ENCODE results near the gene ARID5B. TPM values are rescaled to one million over a fixed set of nuclear protein-coding genes. Genes with fewer than 3 reads are reported as not detected.

ARID5B gene
- total RNA-seq, 2 donors from 2014 or later = 60.7 to 80.4 TPM

DNA sequence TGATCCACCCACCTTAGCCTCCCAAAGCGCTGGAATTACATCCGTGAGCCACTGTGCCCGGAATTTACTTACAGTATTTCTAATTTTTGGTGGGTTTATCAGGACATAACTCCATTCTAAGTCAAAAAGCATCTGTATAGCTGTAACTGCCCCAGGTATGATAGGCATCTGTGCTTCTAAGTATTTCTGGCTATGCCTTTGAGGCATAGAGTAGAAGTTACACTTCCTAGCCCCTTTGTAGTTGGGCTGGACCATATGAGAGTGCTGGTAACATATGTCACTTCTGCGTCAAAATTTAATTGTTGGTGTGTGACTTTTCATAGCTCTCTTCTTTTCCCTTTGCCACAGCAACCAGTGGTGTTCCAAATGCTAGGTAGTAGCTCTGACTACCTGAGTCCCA, 213.8 kb downstream of the ARID5B start:
- Histone ChIP-seq H3K9me3 (no peaks in the 10 kb centered on the region), H3K27ac (no peak overlapping the region), H3K4me3 (no peak overlapping the region), H3K36me3 (no peaks in the 10 kb centered on the region), H3K4me1 (ENCODE audit: control insufficient read depth in 1 of 2, low read depth in 2 of 2) (no peaks in the 10 kb centered on the region), H3K27me3 (replicated peaks; ENCODE audit: insufficient read depth) (no peaks in the 10 kb centered on the region)
- ATAC-seq (ENCODE audit: insufficient number of reproducible peaks, low FRiP score, low read depth) (no peak), DNase-seq (ENCODE audit: low spot score) (no peak)
- TF ChIP-seq, protein P1, sequence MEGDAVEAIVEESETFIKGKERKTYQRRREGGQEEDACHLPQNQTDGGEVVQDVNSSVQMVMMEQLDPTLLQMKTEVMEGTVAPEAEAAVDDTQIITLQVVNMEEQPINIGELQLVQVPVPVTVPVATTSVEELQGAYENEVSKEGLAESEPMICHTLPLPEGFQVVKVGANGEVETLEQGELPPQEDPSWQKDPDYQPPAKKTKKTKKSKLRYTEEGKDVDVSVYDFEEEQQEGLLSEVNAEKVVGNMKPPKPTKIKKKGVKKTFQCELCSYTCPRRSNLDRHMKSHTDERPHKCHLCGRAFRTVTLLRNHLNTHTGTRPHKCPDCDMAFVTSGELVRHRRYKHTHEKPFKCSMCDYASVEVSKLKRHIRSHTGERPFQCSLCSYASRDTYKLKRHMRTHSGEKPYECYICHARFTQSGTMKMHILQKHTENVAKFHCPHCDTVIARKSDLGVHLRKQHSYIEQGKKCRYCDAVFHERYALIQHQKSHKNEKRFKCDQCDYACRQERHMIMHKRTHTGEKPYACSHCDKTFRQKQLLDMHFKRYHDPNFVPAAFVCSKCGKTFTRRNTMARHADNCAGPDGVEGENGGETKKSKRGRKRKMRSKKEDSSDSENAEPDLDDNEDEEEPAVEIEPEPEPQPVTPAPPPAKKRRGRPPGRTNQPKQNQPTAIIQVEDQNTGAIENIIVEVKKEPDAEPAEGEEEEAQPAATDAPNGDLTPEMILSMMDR (IDR thresholded peaks at IDR 0.05) = no peak

DNA sequence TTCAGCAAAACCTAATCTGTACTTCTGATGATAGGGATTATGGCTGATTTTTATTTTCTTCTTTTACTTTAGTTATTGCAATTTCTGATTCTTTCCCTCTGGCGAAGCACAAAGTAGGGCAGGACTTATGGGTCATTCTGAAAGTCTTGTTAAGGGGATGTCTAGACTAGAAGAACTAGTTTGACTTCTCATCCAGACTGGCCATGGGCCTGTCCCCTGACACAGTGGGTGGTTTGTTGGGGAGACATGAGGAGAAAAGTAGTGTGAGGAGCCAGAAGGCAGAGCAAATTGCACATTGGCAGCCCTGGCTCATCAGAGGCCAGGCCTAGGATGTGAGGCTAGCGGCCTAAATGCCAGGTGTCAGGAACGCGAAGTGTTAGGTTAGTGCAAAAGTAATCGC, 214.3 kb downstream of the ARID5B start:
- ATAC-seq (ENCODE audit: insufficient number of reproducible peaks, low FRiP score, low read depth) = no peak
- H3K9me3 ChIP-seq = no peaks in the 10 kb centered on the region
- H3K4me1 ChIP-seq (ENCODE audit: control insufficient read depth in 1 of 2, low read depth in 2 of 2) = no peaks in the 10 kb centered on the region
- TF ChIP-seq, protein P1 (IDR thresholded peaks at IDR 0.05) = no peak
- no peak for DNase-seq (ENCODE audit: low spot score)
- no peak overlapping the region for H3K4me3 ChIP-seq
- H3K27ac ChIP-seq = no peak overlapping the region
- no peaks in the 10 kb centered on the region for H3K27me3 ChIP-seq (replicated peaks; ENCODE audit: insufficient read depth)
- H3K36me3 ChIP-seq = no peaks in the 10 kb centered on the region

DNA sequence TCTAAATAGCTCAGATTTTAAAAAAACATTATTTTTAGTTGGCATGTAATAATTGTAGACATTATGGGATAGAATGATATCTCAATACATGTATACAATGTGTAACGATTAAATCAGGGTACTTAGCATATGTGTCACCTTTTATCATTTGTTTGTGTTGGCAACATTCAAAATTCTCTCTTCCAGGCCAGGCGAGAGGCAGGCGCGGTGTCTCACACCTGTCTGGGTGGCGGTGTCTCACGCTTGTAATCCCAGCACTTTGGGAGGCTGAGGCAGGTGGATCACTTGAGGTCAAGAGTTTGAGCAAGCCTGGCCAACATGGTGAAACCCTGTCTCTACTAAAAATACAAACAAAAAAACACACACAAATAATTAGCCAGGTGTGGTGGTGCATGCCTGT, 215.4 kb downstream of the ARID5B start:
- H3K27ac ChIP-seq = no peak overlapping the region
- no peak for ATAC-seq (ENCODE audit: insufficient number of reproducible peaks, low FRiP score, low read depth)
- no peak overlapping the region for H3K4me3 ChIP-seq
- H3K9me3 ChIP-seq = no peaks in the 10 kb centered on the region
- TF ChIP-seq, protein P1 (IDR thresholded peaks at IDR 0.05) = no peak
- H3K4me1 ChIP-seq (ENCODE audit: control insufficient read depth in 1 of 2, low read depth in 2 of 2) = no peaks in the 10 kb centered on the region
- no peaks in the 10 kb centered on the region for H3K36me3 ChIP-seq
- H3K27me3 ChIP-seq (replicated peaks; ENCODE audit: insufficient read depth) = no peaks in the 10 kb centered on the region
- DNase-seq (ENCODE audit: low spot score) = no peak

DNA sequence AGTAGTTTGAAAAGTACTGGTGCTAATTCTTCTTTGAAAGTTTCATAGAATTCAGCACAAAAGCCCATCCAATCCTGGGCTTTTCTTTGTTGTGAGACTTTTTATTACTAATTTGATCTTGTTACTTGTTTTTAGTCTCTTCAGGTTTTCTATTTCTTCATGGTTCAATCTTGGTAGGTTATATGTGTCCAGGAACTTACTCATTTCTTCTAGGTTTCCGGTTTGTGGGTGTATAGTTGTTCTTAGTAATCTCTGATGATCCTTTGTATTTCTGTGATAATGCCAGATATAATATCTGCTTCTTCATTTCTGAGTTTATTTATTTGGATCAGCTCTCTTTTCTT, 219.7 kb downstream of the ARID5B start:
- H3K4me1 ChIP-seq (ENCODE audit: control insufficient read depth in 1 of 2, low read depth in 2 of 2) = no peaks in the 10 kb centered on the region
- DNase-seq (ENCODE audit: low spot score) = no peak
- peaks cover 5% of the 10 kb centered on the region for H3K9me3 ChIP-seq
- no peak overlapping the region for H3K27ac ChIP-seq
- no peak overlapping the region for H3K4me3 ChIP-seq
- no peak for ATAC-seq (ENCODE audit: insufficient number of reproducible peaks, low FRiP score, low read depth)
- H3K36me3 ChIP-seq = no peaks in the 10 kb centered on the region
- H3K27me3 ChIP-seq (replicated peaks; ENCODE audit: insufficient read depth) = no peaks in the 10 kb centered on the region
- TF ChIP-seq, protein P1 (IDR thresholded peaks at IDR 0.05) = no peak

DNA sequence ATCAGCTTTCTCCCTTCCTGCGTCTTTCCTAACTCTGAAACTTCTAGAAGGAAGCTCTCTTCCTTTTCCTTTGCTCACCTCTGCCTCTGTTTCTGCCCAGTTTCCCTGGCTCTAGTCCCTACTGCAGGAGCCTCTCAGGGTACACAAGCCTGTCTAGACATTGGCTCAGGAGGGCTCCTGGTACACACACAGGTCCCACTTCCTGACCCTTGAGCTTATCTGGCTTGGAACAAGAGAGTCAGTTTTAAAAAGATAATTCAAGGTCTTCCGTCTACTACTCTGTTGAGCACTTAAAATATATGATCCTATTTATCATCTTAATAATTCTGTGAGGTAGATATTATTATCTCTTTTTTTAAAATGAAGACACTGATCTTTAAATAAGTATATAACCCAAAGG, 226.5 kb downstream of the ARID5B start:
- Histone ChIP-seq H3K27me3 (replicated peaks; ENCODE audit: insufficient read depth) (no peaks in the 10 kb centered on the region), H3K4me3 (no peak overlapping the region), H3K4me1 (ENCODE audit: control insufficient read depth in 1 of 2, low read depth in 2 of 2) (peaks cover 9 to 10% of the 10 kb centered on the region in 2 donors), H3K9me3 (peaks cover 2% of the 10 kb centered on the region), H3K36me3 (no peaks in the 10 kb centered on the region), H3K27ac (no peak overlapping the region)
- TF ChIP-seq, protein P1 (IDR thresholded peaks at IDR 0.05) = no peak
- no peak for ATAC-seq (ENCODE audit: insufficient number of reproducible peaks, low FRiP score, low read depth)
- no peak for DNase-seq (ENCODE audit: low spot score)

All from thoracic aorta (tissue), 2 donors.